Adrenal gland (tissue), 12 donors: ENCODE measurements around the gene UGT1A9. TPM values are rescaled to one million over a fixed set of nuclear protein-coding genes. Genes with fewer than 3 reads are reported as not detected.

Source experiments
- DNase-seq, 7 donors: peaks; one replicate each; pipeline ENCODE4 v3.0.0-alpha.2; 2019 to 2020
- H3K27ac ChIP-seq, 5 donors: fragments of 200-600 bp; sonication (generic) in 4 of 5; 1 replicate in 3 of 5; 2 replicates in 2 of 5; pipeline versions ENCODE4 v1.5.1 to v1.8.0; 2016 to 2020; ENCODE audit warnings: mild to moderate bottlenecking in 1 of 5
- H3K27me3 ChIP-seq: fragments of 200-600 bp; 2 replicates; pipeline ENCODE4 v1.8.0; 2021
- H3K36me3 ChIP-seq, 2 donors: fragments of 200-600 bp; replicated peaks in 1 of 2; 1 replicate in 1 of 2; 2 replicates in 1 of 2; pipeline versions ENCODE4 v1.5.1 to v1.8.0; 2018 to 2022
- H3K4me1 ChIP-seq, 2 donors: fragments of 200-600 bp; replicated peaks in 1 of 2; 1 replicate in 1 of 2; 2 replicates in 1 of 2; pipeline versions ENCODE4 v1.5.1 to v1.8.0; 2018 to 2021
- H3K4me3 ChIP-seq, 4 donors: fragments of 200-600 bp; sonication (generic) in 3 of 4; one replicate each; pipeline ENCODE4 v1.5.1; 2016 to 2018
- H3K9me3 ChIP-seq, 3 donors: fragments of 200-600 bp; sonication (generic) in 1 of 3; replicated peaks in 1 of 3; 1 replicate in 2 of 3; 2 replicates in 1 of 3; pipeline versions ENCODE4 v1.5.1 to v1.8.0; 2016 to 2021
- CTCF ChIP-seq, 6 experiments: fragments of 450-650 bp in 4 of 6; fragments of 200-600 bp in 2 of 6; sonication (generic) in 1 of 6; IDR thresholded peaks; 1 replicate in 5 of 6; 2 replicates in 1 of 6; pipeline versions ENCODE4 v1.5.1 to v1.8.0; 2016 to 2021; ENCODE audit warnings: antibody characterized with exemption in 6 of 6, mild to moderate bottlenecking in 2 of 6, moderate library complexity in 1 of 6
- POLR2A ChIP-seq, 2 donors: fragments of 450-650 bp; IDR thresholded peaks; one replicate each; pipeline ENCODE4 v1.6.1; 2017; ENCODE audit warnings: antibody characterized with exemption in 2 of 2, mild to moderate bottlenecking in 2 of 2, moderate library complexity in 1 of 2
- WGBS, 4 donors: extraction: QIAGEN DNeasy Blood & Tissue Kit in 2 of 4; methylation state at CpG; one replicate each; pipeline versions ENCODE4 v1.1.5 to v1.1.7; 2013 to 2017; 5-methylcytosine and 5-hydroxymethylcytosine counted together
- intact Hi-C, 2 donors: fragments of 100-400 bp; cut with DNase I; formaldehyde crosslinking; loops; one replicate each; pipeline versions ENCODE4 v1.14.1 to v1.15.0; 2022 to 2023
- polyA plus RNA-seq, 3 donors: library from polyadenylated mRNA; stranded (reverse); fragments of 200-250 nt in 2 of 3; fragments of 350-450 nt in 1 of 3; fragmentation: Illumina TruSeq in 1 of 3; extraction: RNeasy Lipid Tissue Mini Kit (QIAGEN cat#74804) in 1 of 3; gene quantifications; one replicate each; pipeline ENCODE4 v1.2.3, GENCODE V29; 2013 to 2014
- total RNA-seq, 9 donors: library from RNA; depleted of rRNA in 4 of 9; stranded (reverse); fragments of >200 nt in 4 of 9; fragments of 120-200 nt in 1 of 9; fragmentation: NEBNext Ultra II Directional in 1 of 9; extraction: Animal tissue kit (Norgen Biotek cat#: 25700) in 1 of 9; gene quantifications; one replicate each; pipeline versions ENCODE4 v1.1.0 to v1.2.4, GENCODE V29; 2013 to 2023
- donor health status: healthy with polysubstance abuse.
- donor health status: Bipolar disorder and iron deficiency.
- donor health status: DM: yes; HTN: yes; CAD: no.
- donor health status: DM: no; HTN: no; CAD: no.
- donor health status: DM: no; HTN: no; CAD: no.
- donor health status: DM: yes; HTN: yes; CAD: no.

UGT1A9 gene
- total and polyA plus RNA-seq, 12 donors = not detected

DNA sequence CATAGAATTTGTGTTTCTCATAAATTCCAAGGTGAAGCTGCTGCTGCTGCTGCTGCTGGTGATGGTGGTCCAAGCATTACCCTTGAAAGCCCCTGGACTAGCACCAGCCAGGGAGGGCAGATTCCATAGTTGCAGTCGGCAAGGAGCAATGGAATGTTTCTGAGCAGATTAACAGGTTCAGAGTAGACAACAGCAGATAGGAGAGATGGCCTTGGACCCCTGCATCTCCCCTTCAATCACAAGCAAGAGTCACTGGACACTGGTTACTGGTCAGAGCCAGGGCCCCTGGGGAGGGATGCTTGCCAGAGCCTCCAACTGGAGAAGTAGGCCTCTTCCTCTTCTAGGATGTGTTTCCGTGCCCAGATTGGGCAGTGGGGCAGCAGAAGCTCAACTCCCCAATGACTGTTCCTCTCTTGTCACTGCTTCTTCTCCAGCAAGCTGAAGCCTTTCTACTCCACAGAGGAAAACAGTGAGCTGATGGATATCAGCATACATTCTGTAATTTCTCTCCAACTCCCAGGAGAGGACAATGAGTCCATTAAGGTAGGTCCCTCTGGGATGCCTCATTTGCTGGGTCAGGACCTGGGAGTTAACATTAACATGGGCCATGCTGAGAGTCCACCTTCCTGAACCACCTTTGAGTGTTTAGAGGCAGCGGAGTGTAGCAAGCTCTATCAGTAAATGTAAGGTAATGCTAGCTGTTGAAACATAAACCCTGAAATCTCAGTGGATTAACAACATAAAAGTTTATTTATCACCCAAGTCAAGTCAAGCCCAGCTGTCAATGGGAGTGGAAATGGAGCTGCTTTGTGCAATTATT lies 141.7 kb downstream of the UGT1A9 start:
- Histone ChIP-seq H3K9me3 (no peaks in the 10 kb centered on the region), H3K27me3 (no peaks in the 10 kb centered on the region), H3K4me3 (no peak overlapping the region), H3K36me3 (no peaks in the 10 kb centered on the region), H3K4me1 (no peaks in the 10 kb centered on the region), H3K27ac (no peak overlapping the region)
- intact Hi-C loops = no loop called here
- 66 to 100% (median 77%) methylated on average over 2 to 3 of the region's 3 CpGs for WGBS, 4 donors
- DNase-seq = peak in 1 of 7 donors; percentile 3
- TF ChIP-seq POLR2A (IDR thresholded peaks at IDR 0.05) (no peak), CTCF (IDR thresholded peaks at IDR 0.05) (no peak)

GRCh38 chr2:233814056-233814835 lies 142.5 kb downstream of the UGT1A9 start:
- H3K36me3 ChIP-seq = no peaks in the 10 kb centered on the region
- H3K9me3 ChIP-seq = no peaks in the 10 kb centered on the region
- peak in 1 of 7 donors; percentile 4 for DNase-seq
- no peak overlapping the region for H3K4me3 ChIP-seq
- H3K27me3 ChIP-seq = no peaks in the 10 kb centered on the region
- intact Hi-C loops = no loop called here
- WGBS, 4 donors = 65 to 95% (median 69%) methylated on average over 2 of the region's 2 CpGs
- H3K4me1 ChIP-seq = no peaks in the 10 kb centered on the region
- TF ChIP-seq POLR2A (IDR thresholded peaks at IDR 0.05) = no peak
- no peak for TF ChIP-seq CTCF (IDR thresholded peaks at IDR 0.05)
- no peak overlapping the region for H3K27ac ChIP-seq

DNA sequence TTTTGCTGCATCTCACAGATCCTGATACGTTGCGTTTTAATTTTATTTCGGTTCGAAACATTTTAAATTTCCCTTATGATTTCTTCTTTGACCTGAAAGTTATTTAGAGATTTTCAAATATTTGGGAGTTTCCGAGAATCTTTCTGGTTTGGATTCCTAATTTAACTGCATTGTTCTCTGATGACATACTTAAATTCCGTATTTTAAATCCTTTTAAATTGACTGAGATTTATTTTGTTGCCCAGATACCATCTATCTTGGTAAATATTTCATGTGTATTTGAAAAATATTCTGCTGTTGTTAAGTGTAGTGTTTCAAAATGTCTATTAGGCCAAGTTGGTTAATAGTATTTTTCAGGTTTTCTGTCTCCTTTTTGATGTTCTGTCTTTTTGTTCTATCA lies 144.2 kb downstream of the UGT1A9 start:
- no peaks in the 10 kb centered on the region for H3K9me3 ChIP-seq
- no peaks in the 10 kb centered on the region for H3K27me3 ChIP-seq
- no peaks in the 10 kb centered on the region for H3K36me3 ChIP-seq
- WGBS, 4 donors = 72 to 90% (median 83%) methylated on average over 6 of the region's 6 CpGs
- TF ChIP-seq POLR2A (IDR thresholded peaks at IDR 0.05) (no peak), CTCF (IDR thresholded peaks at IDR 0.05) (no peak)
- H3K4me1 ChIP-seq = no peaks in the 10 kb centered on the region
- no peak for DNase-seq
- intact Hi-C loops = no loop called here
- no peak overlapping the region for H3K27ac ChIP-seq
- no peak overlapping the region for H3K4me3 ChIP-seq

- H3K36me3 ChIP-seq = no peaks in the 10 kb centered on the region
- no peak overlapping the region for H3K27ac ChIP-seq
- TF ChIP-seq POLR2A (IDR thresholded peaks at IDR 0.05) = no peak
- no peak for TF ChIP-seq CTCF (IDR thresholded peaks at IDR 0.05)
- H3K4me3 ChIP-seq = no peak overlapping the region
- H3K4me1 ChIP-seq = no peaks in the 10 kb centered on the region
- H3K27me3 ChIP-seq = no peaks in the 10 kb centered on the region
- DNase-seq = peak in 1 of 7 donors; percentile 0
- 34 to 57% (median 54%) methylated on average over 2 of the region's 2 CpGs for WGBS, 4 donors
- intact Hi-C loops = no loop called here
- no peaks in the 10 kb centered on the region for H3K9me3 ChIP-seq
Measured at GRCh38 chr2:233816334-233816733, 144.6 kb downstream of the UGT1A9 start.
